OCI-LY1 (cell line): Measurements from ENCODE around the gene CHPF.

ENCODE experiments used
- H2AFZ ChIP-seq: fragments of 200-600 bp; sonication (generic), shearing (Covaris generic); 2 replicates; pipeline ENCODE4 v1.6.0; 2014; ENCODE audit warnings: antibody characterized with exemption, mild to moderate bottlenecking, low read length
- H3F3A ChIP-seq: fragments of 200-600 bp; sonication (generic), shearing (Covaris generic); 2 replicates; pipeline ENCODE4 v1.6.0; 2014; ENCODE audit warnings: mild to moderate bottlenecking, antibody characterized with exemption, low read length, moderate library complexity; ENCODE audit not compliant: insufficient read depth
- H3K27ac ChIP-seq: fragments of 200-600 bp; sonication (generic); 2 replicates; pipeline ENCODE4 v1.5.1; 2014; ENCODE audit warnings: low read length, mixed run types, mild to moderate bottlenecking, low read depth; ENCODE audit not compliant: poor library complexity, severe bottlenecking
- H3K27me3 ChIP-seq: fragments of 200-600 bp; sonication (generic); 2 replicates; pipeline ENCODE4 v1.6.0; 2014; ENCODE audit warnings: antibody characterized with exemption, mild to moderate bottlenecking, low read length, moderate library complexity; ENCODE audit not compliant: insufficient read depth
- H3K36me3 ChIP-seq: fragments of 200-600 bp; sonication (generic); 2 replicates; pipeline ENCODE4 v1.6.1; 2014; ENCODE audit warnings: mild to moderate bottlenecking, antibody characterized with exemption, low read length, moderate library complexity, mixed read lengths; ENCODE audit not compliant: insufficient read depth
- H3K4me1 ChIP-seq: fragments of 200-600 bp; sonication (generic); 2 replicates; pipeline ENCODE4 v1.5.1; 2014; ENCODE audit warnings: mild to moderate bottlenecking, low read length, moderate library complexity; ENCODE audit not compliant: insufficient read depth, severe bottlenecking
- H3K4me2 ChIP-seq: fragments of 200-600 bp; sonication (generic), shearing (Covaris generic); 2 replicates; pipeline ENCODE4 v1.6.1; 2014; ENCODE audit warnings: low read length
- H3K4me3 ChIP-seq: fragments of 200-600 bp; sonication (generic); 2 replicates; pipeline ENCODE4 v1.5.1; 2014; ENCODE audit warnings: low read length, low read depth, mild to moderate bottlenecking, mixed read lengths; ENCODE audit not compliant: poor library complexity, severe bottlenecking
- H3K79me2 ChIP-seq: fragments of 200-600 bp; shearing (Covaris generic); 2 replicates; pipeline ENCODE4 v1.6.1; 2016; ENCODE audit warnings: mixed run types, low read length, mixed read lengths; ENCODE audit not compliant: insufficient read depth
- H3K9ac ChIP-seq: fragments of 200-600 bp; sonication (generic), shearing (Covaris generic); 2 replicates; pipeline ENCODE4 v1.6.1; 2014; ENCODE audit warnings: mild to moderate bottlenecking, low read length, mixed read lengths
- H3K9me2 ChIP-seq: fragments of 200-600 bp; sonication (generic), shearing (Covaris generic); 2 replicates; pipeline ENCODE4 v1.6.1; 2014; ENCODE audit warnings: low read depth, mild to moderate bottlenecking, low read length, mixed read lengths
- H3K9me3 ChIP-seq: fragments of 200-600 bp; shearing (Covaris generic); 2 replicates; pipeline ENCODE4 v1.6.1; 2014; ENCODE audit warnings: low read length, mixed read lengths
- H4K20me1 ChIP-seq: fragments of 200-600 bp; sonication (generic), shearing (Covaris generic); 2 replicates; pipeline ENCODE4 v1.6.0; 2016; ENCODE audit warnings: mild to moderate bottlenecking, low read length; ENCODE audit not compliant: insufficient read depth
- CTCF ChIP-seq: fragments of 200-600 bp; sonication (generic), shearing (Covaris generic); IDR thresholded peaks from 2 replicates; pipeline ENCODE4 v1.5.1; 2017; ENCODE audit warnings: mild to moderate bottlenecking, antibody characterized with exemption, low read length, moderate library complexity, mixed read lengths
- EZH2 ChIP-seq: fragments of 200-600 bp; sonication (generic), shearing (Covaris generic); IDR thresholded peaks from 2 replicates; pipeline ENCODE4 v1.8.0; 2017; ENCODE audit warnings: borderline replicate concordance, mixed run types, mild to moderate bottlenecking, antibody characterized with exemption, low read length, moderate library complexity, mixed read lengths

The CHPF gene

DNA sequence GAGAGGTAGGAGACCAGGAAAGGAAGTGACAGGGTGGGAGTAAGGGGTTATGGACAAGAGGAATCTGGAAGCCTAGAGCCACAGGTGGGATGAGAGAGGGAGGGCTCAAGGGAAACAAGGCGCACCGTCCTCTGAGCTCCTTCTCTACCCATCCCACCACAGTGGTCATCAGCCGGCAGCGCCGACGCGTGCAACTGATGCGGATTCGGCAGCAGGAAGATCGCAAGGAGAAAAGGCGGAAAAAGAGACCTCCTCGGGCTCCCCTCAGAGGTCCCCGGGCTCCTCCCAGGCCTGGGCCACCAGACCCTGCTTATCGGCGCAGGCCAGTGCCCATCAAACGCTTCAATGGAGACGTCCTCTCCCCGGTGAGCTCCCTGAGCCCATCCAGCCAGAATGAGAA is 5.4 kb upstream of the CHPF start:
- no peak for TF ChIP-seq CTCF
- TF ChIP-seq EZH2, result no peak
- Histone ChIP-seq H3K9me3 (no peaks in the 10 kb centered on the region), H3K9ac (no peak overlapping the region), H3K27me3 (no peaks in the 10 kb centered on the region), H3K36me3 (no peaks in the 10 kb centered on the region), H3K9me2 (no peaks in the 10 kb centered on the region), H3K4me2 (no peak overlapping the region), H3K79me2 (no peaks in the 10 kb centered on the region), H3K27ac (no peak overlapping the region), H3F3A (no peaks in the 10 kb centered on the region), H4K20me1 (no peaks in the 10 kb centered on the region), H3K4me3 (no peak overlapping the region), H2AFZ (no peak overlapping the region), H3K4me1 (peaks cover 5% of the 10 kb centered on the region)

DNA sequence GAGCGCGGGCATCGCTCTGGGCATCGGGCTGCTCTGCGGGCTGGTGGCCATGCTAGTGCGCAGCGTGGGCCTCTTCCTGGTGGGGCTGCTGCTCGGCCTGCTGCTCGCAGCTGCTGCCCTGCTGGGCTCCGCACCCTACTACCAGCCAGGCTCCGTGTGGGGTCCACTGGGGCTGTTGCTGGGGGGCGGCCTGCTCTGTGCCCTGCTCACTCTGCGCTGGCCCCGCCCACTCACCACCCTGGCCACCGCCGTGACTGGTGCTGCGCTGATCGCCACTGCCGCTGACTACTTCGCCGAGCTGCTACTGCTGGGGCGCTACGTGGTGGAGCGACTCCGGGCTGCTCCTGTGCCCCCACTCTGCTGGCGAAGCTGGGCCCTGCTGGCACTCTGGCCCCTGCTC is 4.0 kb upstream of the CHPF start:
- Histone ChIP-seq H2AFZ (no peak overlapping the region), H3K4me3 (no peak overlapping the region), H3K9ac (no peak overlapping the region), H3K9me2 (no peaks in the 10 kb centered on the region), H3K36me3 (no peaks in the 10 kb centered on the region), H3K27ac (no peak overlapping the region), H3K79me2 (no peaks in the 10 kb centered on the region), H3F3A (no peaks in the 10 kb centered on the region), H3K9me3 (no peaks in the 10 kb centered on the region), H3K4me2 (no peak overlapping the region), H3K4me1 (peaks cover 5% of the 10 kb centered on the region), H4K20me1 (no peaks in the 10 kb centered on the region), H3K27me3 (no peaks in the 10 kb centered on the region)
- TF ChIP-seq CTCF (no peak), EZH2 (no peak)

- H3K79me2 ChIP-seq, result no peaks in the 10 kb centered on the region
- H3K36me3 ChIP-seq, result peaks cover 4% of the 10 kb centered on the region; the same call in 1 of the 2 replicates
- no peaks in the 10 kb centered on the region for H3K27me3 ChIP-seq
- TF ChIP-seq CTCF (no peak), EZH2 (no peak)
- H3K9me2 ChIP-seq, result no peaks in the 10 kb centered on the region
- H2AFZ ChIP-seq, result no peak overlapping the region
- H3K4me3 ChIP-seq, result no peak overlapping the region
- H3K9ac ChIP-seq, result no peak overlapping the region
- no peaks in the 10 kb centered on the region for H4K20me1 ChIP-seq
- H3K27ac ChIP-seq, result no peak overlapping the region
- H3F3A ChIP-seq, result no peaks in the 10 kb centered on the region
- H3K9me3 ChIP-seq, result no peaks in the 10 kb centered on the region
- no peak overlapping the region for H3K4me2 ChIP-seq
- H3K4me1 ChIP-seq, result peaks cover 13% of the 10 kb centered on the region
Measured at GRCh38 chr2:219545943-219546352, 2.3 kb upstream of the CHPF start.
